Epithelial cell of proximal tubule (primary cell): Measurements from ENCODE around the gene PCMTD2. TPM values are rescaled to one million over a fixed set of nuclear protein-coding genes. Genes with fewer than 3 reads are reported as not detected.
"Not testable (repeated sequence)": the region's sequence is repeated elsewhere in the genome, so short reads cannot be mapped to it uniquely, and the experiment has no call there.

Experiments used
- DNase-seq: peaks from one replicate; pipeline ENCODE4 v3.0.0-alpha.2; 2011; ENCODE audit warnings: low read depth
- H3K4me3 ChIP-seq: 2 replicates; pipeline ENCODE4 v1.5.1; 2011; ENCODE audit warnings: low read depth, mild to moderate bottlenecking, low read length
- total RNA-seq: library from RNA; depleted of rRNA; stranded (reverse); fragments of >200 nt; gene quantifications from 2 replicates; pipeline ENCODE4 v1.2.3, GENCODE V29; 2015
- TF ChIP-seq, protein P1 (sequence below): conservative IDR thresholded peaks from 2 replicates; pipeline ENCODE4 v1.5.1; 2012; ENCODE audit warnings: low read depth, mild to moderate bottlenecking, low read length

The PCMTD2 gene
- total RNA-seq, 1 donor from 2014 or later = 44.7 TPM

- TF ChIP-seq, protein P1, sequence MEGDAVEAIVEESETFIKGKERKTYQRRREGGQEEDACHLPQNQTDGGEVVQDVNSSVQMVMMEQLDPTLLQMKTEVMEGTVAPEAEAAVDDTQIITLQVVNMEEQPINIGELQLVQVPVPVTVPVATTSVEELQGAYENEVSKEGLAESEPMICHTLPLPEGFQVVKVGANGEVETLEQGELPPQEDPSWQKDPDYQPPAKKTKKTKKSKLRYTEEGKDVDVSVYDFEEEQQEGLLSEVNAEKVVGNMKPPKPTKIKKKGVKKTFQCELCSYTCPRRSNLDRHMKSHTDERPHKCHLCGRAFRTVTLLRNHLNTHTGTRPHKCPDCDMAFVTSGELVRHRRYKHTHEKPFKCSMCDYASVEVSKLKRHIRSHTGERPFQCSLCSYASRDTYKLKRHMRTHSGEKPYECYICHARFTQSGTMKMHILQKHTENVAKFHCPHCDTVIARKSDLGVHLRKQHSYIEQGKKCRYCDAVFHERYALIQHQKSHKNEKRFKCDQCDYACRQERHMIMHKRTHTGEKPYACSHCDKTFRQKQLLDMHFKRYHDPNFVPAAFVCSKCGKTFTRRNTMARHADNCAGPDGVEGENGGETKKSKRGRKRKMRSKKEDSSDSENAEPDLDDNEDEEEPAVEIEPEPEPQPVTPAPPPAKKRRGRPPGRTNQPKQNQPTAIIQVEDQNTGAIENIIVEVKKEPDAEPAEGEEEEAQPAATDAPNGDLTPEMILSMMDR = no peak
- no peak overlapping the region for H3K4me3 ChIP-seq
- DNase-seq = no peak
Measured at GRCh38 chr20:64234291-64234791, 21.2 kb upstream of the PCMTD2 start.

- not testable (repeated sequence) for DNase-seq, H3K4me3 ChIP-seq
Measured at GRCh38 chr20:64234921-64235565, 20.5 kb upstream of the PCMTD2 start.

DNA sequence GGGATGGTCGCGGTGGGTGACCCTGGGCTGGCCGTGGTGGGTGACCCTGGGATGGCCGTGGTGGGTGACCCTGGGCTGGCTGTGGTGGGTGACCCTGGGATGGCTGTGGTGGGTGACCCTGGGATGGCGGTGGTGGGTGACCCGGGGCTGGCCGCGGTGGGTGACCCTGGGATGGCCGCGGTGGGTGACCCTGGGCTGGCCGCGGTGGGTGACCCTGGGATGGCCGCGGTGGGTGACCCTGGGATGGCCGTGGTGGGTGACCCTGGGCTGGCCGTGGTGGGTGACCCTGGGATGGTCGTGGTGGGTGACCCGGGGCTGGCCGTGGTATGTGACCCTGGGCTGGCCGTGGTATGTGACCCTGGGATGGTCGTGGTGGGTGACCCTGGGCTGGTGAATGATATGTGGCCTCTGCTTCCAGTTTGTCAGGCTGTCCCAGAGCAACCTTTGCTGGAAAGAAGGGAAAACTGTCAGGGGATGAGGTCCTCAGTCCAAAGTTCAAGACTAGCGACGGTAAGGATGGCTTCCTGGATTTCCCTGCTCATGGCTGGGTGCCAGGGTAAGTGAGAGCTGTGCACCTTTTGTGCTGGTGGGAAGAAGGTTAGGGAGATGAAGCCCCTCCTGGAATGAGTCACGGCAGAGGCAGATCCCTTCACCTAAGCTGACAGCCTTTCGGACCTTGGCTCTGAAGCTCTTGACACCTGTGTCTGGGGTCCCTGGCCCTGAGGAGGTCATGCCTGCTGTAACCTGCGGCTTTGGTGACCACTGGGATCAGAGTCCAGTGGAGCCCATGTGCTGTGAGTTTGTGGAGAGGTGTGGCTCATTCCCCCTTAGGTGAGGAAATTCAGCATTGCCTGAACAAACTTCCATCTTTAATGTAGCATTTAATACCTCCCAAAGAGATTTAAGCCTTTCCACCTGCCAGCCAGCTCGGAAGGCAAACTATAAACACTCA lies 19.1 kb upstream of the PCMTD2 start:
- DNase-seq = no peak
- H3K4me3 ChIP-seq = no peak overlapping the region
- TF ChIP-seq, protein P1 = no peak

DNA sequence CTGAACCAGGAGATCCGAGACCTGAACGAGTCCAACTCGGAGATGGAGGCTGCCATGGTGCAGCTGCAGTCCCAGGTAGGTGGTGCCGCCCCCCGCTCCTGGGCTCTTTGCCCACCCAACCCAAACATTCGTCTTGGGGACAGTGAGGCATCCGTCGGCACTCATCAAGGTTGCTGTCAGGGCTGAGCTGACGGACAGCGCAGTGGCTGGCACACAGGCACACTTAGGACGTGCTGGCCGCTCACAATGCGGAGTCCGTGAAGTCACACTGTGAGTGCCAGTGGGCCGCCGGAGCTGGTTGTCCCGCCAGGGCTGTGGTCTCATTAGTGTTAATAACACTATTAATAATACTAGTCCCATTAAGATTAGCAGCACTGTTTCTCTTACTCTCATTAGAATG lies 18.2 kb upstream of the PCMTD2 start:
- no peak overlapping the region for H3K4me3 ChIP-seq
- TF ChIP-seq, protein P1 = no peak
- DNase-seq = no peak

- DNase-seq = no peak
- no peak overlapping the region for H3K4me3 ChIP-seq
- TF ChIP-seq, protein P1 = no peak
Measured at GRCh38 chr20:64238115-64238825, 17.3 kb upstream of the PCMTD2 start.

- no peak for DNase-seq
Measured at GRCh38 chr20:64238851-64239387, 16.6 kb upstream of the PCMTD2 start.

More at GRCh38 chr20:64238851-64239387, 16.6 kb upstream of the PCMTD2 start:
- no peak overlapping the region for H3K4me3 ChIP-seq
- TF ChIP-seq, protein P1 = no peak
